Measurements from ENCODE around the gene MAP3K5. TPM values are rescaled to one million over a fixed set of nuclear protein-coding genes. Genes with fewer than 3 reads are reported as not detected.
"Not testable (repeated sequence)": the region's sequence is repeated elsewhere in the genome, so short reads cannot be mapped to it uniquely, and the experiment has no call there.

The MAP3K5 gene
- total RNA-seq, 1 donor from 2014 or later, result 5.8 TPM

GRCh38 chr6:136607932-136608772 lies 184.1 kb downstream of the MAP3K5 start:
- peak; percentile 82 for DNase-seq

DNA sequence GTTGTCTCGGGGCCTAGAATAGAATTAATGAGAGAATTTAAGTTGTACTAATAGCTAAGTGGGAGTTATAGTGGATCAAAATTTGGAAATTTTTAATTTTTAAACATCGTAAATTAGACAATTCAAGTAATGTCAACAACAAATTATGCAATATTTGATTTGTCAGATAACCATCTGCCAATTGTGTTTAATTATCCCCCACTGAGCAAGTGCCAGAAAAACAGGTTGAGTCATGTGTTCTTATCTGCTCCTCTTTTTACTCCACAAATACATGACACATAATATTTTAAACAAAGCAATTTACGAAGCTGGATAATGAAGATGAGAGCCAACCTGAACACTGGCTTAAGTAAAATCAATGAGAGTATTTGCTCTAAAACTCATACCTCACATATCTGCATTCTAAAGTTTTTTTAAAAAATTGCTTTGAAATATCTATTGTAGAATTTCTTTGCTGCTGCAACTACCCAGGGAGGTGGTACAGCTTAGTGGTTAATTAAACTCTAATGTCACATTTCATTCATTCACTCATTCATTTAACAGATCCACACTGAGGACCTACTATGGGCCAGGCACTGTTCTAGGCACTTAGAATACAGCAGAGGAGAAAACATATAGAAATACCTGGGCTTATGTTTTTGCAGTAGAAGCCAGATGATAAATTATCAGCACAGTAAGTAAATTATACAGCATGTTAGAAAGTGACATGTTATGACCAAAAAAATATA lies 184.9 kb downstream of the MAP3K5 start:
- DNase-seq, result peak; percentile 47

DNA sequence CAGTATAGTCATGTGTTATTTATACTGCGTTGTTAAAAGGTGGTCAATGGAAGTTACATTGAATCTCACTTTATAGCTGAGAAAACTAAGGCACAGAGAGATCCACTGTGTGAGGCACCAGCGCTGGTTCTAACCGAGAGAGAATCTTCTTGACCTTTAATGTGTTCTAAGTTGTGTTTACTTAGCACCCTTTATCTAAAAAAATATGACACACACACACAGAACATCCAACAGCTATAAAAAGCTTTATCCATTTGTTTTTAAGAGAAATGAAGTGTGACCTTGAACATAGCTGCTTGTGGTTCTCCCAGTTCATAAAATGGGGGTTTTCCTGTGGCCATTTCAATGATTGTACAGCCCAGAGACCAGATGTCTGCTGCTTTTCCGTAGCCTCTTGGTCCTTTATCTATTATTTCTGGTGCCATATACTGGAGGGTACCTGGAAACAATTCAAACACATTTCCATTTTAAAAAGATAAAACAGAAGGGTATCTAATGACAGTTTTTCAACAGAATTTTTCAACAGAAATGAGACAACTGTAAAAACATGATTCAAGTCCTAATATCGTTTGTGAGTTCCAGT lies 187.3 kb downstream of the MAP3K5 start:
- no peak for DNase-seq

GRCh38 chr6:136604328-136604825 lies 187.9 kb downstream of the MAP3K5 start:
- peak; percentile 46 for DNase-seq

- DNase-seq, result no peak
Measured at GRCh38 chr6:136600818-136601217, 191.5 kb downstream of the MAP3K5 start.

GRCh38 chr6:136599329-136600011 lies 192.8 kb downstream of the MAP3K5 start:
- no peak for DNase-seq

GRCh38 chr6:136598048-136598447 lies 194.2 kb downstream of the MAP3K5 start:
- DNase-seq, result no peak

GRCh38 chr6:136594671-136595070 lies 197.6 kb downstream of the MAP3K5 start:
- no peak for DNase-seq

DNA sequence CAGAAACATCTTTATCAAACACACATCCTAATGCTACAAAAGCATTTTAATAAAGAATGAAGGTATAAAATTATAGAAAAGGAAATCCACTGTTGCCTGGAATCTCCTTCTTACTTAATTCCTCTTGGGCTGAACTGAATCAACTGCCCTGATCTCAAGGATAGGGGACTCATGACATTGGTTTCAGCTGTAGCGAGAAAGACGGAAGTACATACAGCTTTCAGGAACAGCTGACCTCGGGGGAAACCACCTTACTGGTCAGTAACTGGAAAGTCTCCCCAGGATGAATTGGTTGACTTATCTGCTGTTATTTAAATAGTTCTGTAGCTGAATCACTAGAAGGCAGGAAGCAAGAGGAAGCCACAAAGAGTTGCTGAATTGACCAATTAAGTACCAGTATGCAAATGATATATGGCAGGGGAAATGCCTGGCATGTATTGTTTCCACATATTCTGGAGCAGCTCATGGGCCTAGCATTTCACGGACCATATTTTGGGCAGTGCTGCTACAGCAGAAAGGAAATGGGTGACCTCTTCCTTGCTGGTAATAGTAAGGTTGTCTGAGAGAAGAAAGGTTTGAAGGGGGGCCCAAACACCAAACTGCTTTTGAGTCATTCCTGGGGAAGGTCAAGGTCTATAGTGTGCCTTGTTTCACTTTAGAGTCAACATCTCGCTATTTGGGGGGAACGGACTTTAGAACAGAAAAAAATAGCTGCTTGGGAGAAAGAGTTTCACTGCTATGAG lies 198.4 kb downstream of the MAP3K5 start:
- DNase-seq, result peak; percentile 98

GRCh38 chr6:136592930-136593673 lies 199.2 kb downstream of the MAP3K5 start:
- DNase-seq, result peak; percentile 65

DNA sequence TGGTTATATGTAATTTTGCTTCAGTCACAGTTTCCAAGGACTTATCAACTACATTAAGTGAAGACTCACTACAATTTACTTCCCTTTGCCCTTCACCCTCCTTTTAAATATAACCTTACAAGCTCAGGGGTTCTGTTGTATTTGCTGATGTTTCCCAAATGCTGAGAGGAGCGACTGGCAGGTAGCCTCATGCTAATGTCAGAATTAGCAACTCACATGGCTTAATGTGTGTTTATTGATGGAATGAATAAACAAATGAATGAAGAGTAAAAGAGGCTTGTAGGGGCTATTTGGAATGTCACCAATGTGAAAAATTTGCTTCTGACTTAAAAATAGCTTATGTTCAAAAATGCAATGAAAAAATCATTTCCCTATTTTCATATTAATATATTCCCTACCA lies 200.7 kb downstream of the MAP3K5 start:
- no peak for DNase-seq

- DNase-seq, result not testable (repeated sequence)
Measured at GRCh38 chr6:136590846-136591245, 201.4 kb downstream of the MAP3K5 start.

- DNase-seq, result no peak
Measured at GRCh38 chr6:136587527-136587926, 204.8 kb downstream of the MAP3K5 start.

GRCh38 chr6:136586295-136586694 lies 206.0 kb downstream of the MAP3K5 start:
- peak; percentile 42 for DNase-seq

DNA sequence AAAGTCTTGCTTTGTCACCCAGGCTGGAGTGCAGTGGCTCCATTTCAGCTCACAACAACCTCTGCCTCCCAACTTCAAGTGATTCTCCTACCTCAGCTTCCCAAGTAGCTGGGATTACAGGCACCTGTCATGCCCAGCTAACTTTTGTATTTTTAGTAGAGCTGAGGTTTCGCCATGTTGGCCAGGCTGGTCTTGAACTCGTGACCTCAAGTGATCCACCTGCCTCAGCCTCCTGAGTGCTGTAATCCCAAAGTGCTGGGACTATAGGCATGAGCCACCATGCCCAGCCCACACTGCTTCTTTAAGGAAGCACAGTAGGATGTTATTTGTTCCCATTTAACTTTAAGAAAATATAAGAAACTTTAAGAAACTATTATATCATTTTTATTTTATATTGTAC lies 206.8 kb downstream of the MAP3K5 start:
- DNase-seq, result not testable (repeated sequence)

- DNase-seq, result not testable (repeated sequence)
Measured at GRCh38 chr6:136584290-136584689, 208.0 kb downstream of the MAP3K5 start.

DNA sequence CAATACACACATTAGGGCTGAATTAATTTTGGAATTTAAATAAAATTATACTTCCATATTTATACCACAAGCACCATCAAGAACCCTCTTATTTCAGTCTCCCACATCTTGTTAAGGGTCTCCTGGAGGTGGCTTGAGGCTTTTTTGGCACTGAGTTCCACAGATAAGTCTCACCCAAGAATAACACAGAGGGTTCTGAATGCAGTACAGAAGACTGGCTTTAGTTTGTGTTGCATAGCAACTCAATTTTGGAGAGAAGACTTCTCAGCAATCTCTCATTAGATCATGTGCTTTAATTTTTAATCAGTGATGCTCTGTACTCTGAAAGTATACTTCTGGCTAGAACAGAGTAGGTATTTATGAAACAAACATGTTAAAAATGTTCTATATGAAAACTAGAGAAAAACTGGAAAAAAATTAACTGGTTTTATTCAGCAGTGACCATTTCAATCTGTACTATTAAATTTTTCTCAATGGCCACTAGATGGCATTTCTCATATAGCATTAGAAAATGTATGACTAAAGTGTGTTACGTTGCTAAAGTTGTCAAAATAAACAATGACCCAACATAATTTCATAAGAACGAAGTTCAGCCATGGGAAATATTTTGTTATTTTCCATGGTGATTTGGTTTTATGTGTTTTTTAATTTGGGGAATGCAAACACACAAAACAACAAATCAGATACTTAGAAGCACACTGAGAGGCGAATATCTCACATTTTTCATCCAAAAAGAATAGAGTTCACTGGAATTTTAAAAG lies 209.4 kb downstream of the MAP3K5 start:
- DNase-seq, result peak; percentile 79

DNA sequence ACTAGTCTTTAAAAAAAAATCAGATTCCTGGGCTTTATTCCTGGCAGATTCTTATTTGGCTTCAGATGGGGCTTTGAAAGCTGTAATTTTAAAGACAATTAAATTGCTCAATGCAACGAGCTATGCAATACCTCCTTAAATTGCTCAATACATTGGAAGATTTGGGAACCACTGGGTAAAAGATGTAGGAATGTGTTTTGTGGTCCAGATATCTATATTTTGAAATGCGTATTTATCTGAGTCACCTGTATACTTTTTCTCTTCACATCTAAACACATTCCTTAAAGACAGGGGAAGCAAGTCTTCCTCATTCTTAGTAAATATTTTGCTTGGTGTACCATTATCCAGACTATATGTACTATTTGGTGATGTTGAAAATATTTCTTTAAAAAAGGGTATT lies 212.5 kb downstream of the MAP3K5 start:
- no peak for DNase-seq

- no peak for DNase-seq
Measured at GRCh38 chr6:136576821-136577220, 215.5 kb downstream of the MAP3K5 start.

GRCh38 chr6:136571496-136571895 lies 220.8 kb downstream of the MAP3K5 start:
- DNase-seq, result no peak

Measured in dermis blood vessel endothelial cell (primary cell).